ENCODE data around the gene C20orf202. TPM values are rescaled to one million over a fixed set of nuclear protein-coding genes. Genes with fewer than 3 reads are reported as not detected.

C20orf202 gene
- total RNA-seq, 2 donors from 2014 or later = not detected

DNA sequence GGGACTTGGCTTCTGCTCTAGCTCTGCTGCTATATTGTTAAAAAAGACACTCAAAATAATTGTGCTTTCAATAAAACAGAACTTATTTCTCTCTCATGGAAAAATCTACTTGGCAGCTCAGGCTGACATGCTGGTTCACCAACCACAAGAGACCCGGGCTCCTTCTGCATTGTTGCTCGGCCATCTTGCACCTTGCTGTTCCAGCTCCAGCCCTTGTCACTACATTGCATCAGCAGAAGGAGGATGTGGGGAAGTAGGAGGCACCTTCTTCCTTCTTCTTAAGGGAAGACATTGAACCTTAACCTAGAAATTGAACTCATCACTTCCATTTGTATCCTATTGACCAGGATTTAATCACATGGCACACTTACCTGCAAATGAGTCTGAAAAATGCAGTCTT lies 6.6 kb upstream of the C20orf202 start:
- H3K36me3 Mint-ChIP-seq (ENCODE audit: low read depth) = no peaks in the 10 kb centered on the region
- H3K27me3 ChIP-seq (ENCODE audit: control insufficient read depth, insufficient read depth, low read length, poor library complexity, severe bottlenecking) = peaks cover 10% of the 10 kb centered on the region
- no peaks in the 10 kb centered on the region for H3K4me1 Mint-ChIP-seq
- WGBS, 2 experiments (ENCODE audit: insufficient coverage in 1 of 2, insufficient read length in 1 of 2) = 93% methylated on average over 2 of the region's 2 CpGs; no CpG with 5 or more reads in 1 of the 2 experiments
- H3K9ac ChIP-seq (ENCODE audit: extremely low read depth, low read length, poor library complexity, severe bottlenecking) = no peak overlapping the region
- TF ChIP-seq CTCF (conservative IDR thresholded peaks at IDR 0.05) = no peak
- peaks cover 30% of the 10 kb centered on the region for H3K27me3 Mint-ChIP-seq (ENCODE audit: insufficient read depth)
- no peak overlapping the region for H3K4me3 Mint-ChIP-seq
- no peak overlapping the region for H3K27ac ChIP-seq (ENCODE audit: low read depth, low read length)
- H3K9me3 Mint-ChIP-seq = no peaks in the 10 kb centered on the region
- no peaks in the 10 kb centered on the region for H3K9me3 ChIP-seq (ENCODE audit: control insufficient read depth, low read length)
- H3K27ac Mint-ChIP-seq = no peak overlapping the region
- no peak for DNase-seq
- H3K4me3 ChIP-seq (ENCODE audit: low read length) = no peak overlapping the region
- no peaks in the 10 kb centered on the region for H3K36me3 ChIP-seq (ENCODE audit: control insufficient read depth, insufficient read depth, low read length)
- H3K4me1 ChIP-seq (ENCODE audit: control insufficient read depth, insufficient read depth, low read length) = no peaks in the 10 kb centered on the region

GRCh38 chr20:1197801-1198200 lies 5.5 kb upstream of the C20orf202 start:
- Mint-ChIP-seq H3K27me3 (ENCODE audit: insufficient read depth) (peaks cover 31% of the 10 kb centered on the region), H3K36me3 (ENCODE audit: low read depth) (no peaks in the 10 kb centered on the region), H3K4me3 (no peak overlapping the region), H3K4me1 (no peaks in the 10 kb centered on the region), H3K27ac (no peak overlapping the region), H3K9me3 (no peaks in the 10 kb centered on the region)
- peaks cover 10% of the 10 kb centered on the region for H3K27me3 ChIP-seq (ENCODE audit: control insufficient read depth, insufficient read depth, low read length, poor library complexity, severe bottlenecking)
- WGBS, 2 experiments (ENCODE audit: insufficient coverage in 1 of 2, insufficient read length in 1 of 2) = 89 to 92% methylated on average over 7 of the region's 7 CpGs
- no peaks in the 10 kb centered on the region for H3K4me1 ChIP-seq (ENCODE audit: control insufficient read depth, insufficient read depth, low read length)
- no peak for TF ChIP-seq CTCF (conservative IDR thresholded peaks at IDR 0.05)
- H3K36me3 ChIP-seq (ENCODE audit: control insufficient read depth, insufficient read depth, low read length) = no peaks in the 10 kb centered on the region
- DNase-seq = no peak
- H3K27ac ChIP-seq (ENCODE audit: low read depth, low read length) = no peak overlapping the region
- no peak overlapping the region for H3K4me3 ChIP-seq (ENCODE audit: low read length)
- H3K9me3 ChIP-seq (ENCODE audit: control insufficient read depth, low read length) = no peaks in the 10 kb centered on the region
- no peak overlapping the region for H3K9ac ChIP-seq (ENCODE audit: extremely low read depth, low read length, poor library complexity, severe bottlenecking)

DNA sequence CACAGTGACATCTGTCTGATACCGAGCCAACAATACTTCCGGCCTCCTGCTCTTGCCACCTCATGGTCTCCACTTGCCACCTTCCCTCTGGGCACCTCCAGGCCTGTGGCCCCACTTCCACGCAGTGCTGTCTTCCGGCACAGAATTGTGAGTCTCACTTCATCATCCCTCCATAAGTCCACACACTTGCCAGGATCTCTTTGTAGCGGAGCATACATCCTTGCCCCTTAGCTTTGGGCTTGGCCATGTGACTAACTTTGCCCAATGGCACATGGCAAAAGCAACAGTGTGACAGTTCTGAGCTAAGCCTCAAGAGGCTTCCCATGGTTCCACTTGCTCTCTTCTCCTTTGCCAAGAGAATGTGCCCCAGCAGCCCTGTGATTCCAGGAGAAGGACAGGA lies 4.5 kb upstream of the C20orf202 start:
- TF ChIP-seq CTCF (conservative IDR thresholded peaks at IDR 0.05) = no peak
- Histone ChIP-seq H3K4me1 (ENCODE audit: control insufficient read depth, insufficient read depth, low read length) (no peaks in the 10 kb centered on the region), H3K27ac (ENCODE audit: low read depth, low read length) (no peak overlapping the region), H3K4me3 (ENCODE audit: low read length) (no peak overlapping the region), H3K9ac (ENCODE audit: extremely low read depth, low read length, poor library complexity, severe bottlenecking) (no peak overlapping the region), H3K27me3 (ENCODE audit: control insufficient read depth, insufficient read depth, low read length, poor library complexity, severe bottlenecking) (peaks cover 10% of the 10 kb centered on the region), H3K9me3 (ENCODE audit: control insufficient read depth, low read length) (no peaks in the 10 kb centered on the region), H3K36me3 (ENCODE audit: control insufficient read depth, insufficient read depth, low read length) (no peaks in the 10 kb centered on the region)
- no peak for DNase-seq
- Mint-ChIP-seq H3K27me3 (ENCODE audit: insufficient read depth) (peaks cover 31% of the 10 kb centered on the region), H3K9me3 (no peaks in the 10 kb centered on the region), H3K27ac (no peak overlapping the region), H3K36me3 (ENCODE audit: low read depth) (no peaks in the 10 kb centered on the region), H3K4me1 (no peaks in the 10 kb centered on the region), H3K4me3 (no peak overlapping the region)
- 95 to 97% methylated on average over 3 to 5 of the region's 5 CpGs for WGBS, 2 experiments (ENCODE audit: insufficient coverage in 1 of 2, insufficient read length in 1 of 2)

All from endodermal cell (in vitro differentiated cells).